GM18519 (cell line): ENCODE results near the gene ZNF333.

ENCODE experiments used
- ATAC-seq: cut with Tn5 transposase; IDR thresholded peaks from one replicate; pipeline ENCODE4 v1.9.1; 2021; ENCODE audit warnings: mild to moderate bottlenecking, moderate library complexity; ENCODE audit not compliant: unreplicated experiment, low FRiP score

The ZNF333 gene

GRCh38 chr19:14689598-14690503 is at the start of gene ZNF333:
ZNF333 (plus strand) TSS chr19:14690048; CDS start chr19:14693492, 3,444 bp downstream.
- peak; percentile 58 for ATAC-seq

GRCh38 chr19:14648506-14648905 is 41.3 kb upstream of the ZNF333 start:
- ATAC-seq: no peak

DNA sequence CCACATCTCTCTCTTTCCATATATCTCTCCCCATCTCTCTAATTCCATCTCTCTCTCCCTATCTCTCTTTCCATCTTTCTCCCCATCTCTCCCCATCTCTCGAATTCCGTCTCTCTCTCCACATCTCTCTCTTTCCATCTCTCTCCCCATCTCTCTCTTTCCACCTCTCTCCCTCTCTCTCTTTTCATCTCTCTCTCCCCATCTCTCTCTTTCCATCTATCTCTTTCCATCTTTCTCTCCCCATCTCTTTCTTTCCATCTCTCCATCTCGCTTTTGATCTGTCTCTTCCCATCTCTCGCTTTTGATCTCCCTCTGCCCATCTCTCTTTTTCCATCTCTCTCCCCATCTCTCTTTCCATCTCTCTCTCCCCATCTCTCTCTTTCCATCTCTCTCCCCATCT is 40.8 kb upstream of the ZNF333 start:
- ATAC-seq: no peak

GRCh38 chr19:14650161-14650560 is 39.7 kb upstream of the ZNF333 start:
- no peak for ATAC-seq

DNA sequence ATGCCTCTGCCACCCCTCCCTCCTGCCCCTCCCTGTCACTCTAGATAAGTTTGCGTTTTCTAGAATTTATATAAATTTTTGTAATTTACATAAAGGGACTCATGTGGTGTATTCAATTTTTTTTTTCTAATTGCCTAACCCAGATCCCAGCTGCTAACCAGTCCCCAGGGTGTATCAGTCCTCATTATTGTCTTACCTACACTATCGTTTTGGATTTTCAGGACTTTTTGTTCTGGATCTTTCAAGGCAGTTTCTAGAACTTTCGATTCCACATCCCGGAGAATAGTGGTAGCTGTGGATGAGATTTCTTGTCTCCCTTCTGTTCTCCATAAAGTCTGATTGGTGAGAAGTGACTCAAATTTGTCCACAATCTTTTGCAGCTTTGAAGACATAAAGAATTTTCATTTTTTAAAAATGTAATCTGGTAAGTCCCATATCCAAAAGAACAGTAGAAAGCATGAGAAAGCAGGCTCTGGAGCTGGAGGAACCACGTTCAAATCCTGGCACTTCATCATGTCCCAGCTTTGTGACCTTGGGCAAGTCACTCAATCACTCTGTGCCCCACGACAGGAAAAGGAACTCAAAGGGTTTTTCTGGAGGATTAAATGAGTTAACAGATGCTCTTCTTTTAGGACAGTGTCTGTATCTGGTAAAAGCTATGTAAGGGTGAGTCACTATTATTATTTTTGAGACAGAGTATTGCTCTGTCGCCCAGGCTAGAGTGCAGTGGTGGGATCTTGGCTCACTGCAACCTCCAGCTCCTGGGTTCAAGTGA is 34.9 kb upstream of the ZNF333 start:
- ATAC-seq: no peak

GRCh38 chr19:14655726-14656125 is 34.1 kb upstream of the ZNF333 start:
- no peak for ATAC-seq

DNA sequence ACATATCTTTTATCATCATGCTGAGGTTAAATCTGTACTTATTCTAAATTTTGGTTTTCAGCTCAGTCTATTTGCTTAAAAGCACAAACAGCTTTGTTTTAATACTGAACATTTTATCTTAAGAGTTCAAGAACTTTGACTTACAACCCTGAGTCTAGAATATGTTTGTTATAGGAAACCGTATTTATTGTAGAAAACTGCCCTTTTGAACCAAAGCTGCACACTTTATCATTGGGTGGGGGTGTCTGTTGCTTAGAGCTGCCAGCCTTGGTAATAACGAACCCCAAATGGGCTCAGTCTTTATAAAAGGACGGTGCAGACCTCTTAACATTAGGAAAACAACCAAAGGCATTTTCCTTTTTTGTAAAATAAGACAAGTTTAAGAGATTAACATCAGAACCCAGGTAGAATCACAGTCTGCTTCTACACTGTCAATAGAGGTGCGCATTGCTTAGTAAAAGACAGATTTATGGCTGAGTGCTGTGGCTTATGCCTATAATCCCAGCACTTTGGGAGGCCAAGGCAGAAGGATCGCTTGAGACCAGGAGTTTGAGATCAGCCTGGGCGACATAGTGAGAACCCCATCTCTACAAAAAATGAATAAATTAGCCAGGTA is 29.9 kb upstream of the ZNF333 start:
- ATAC-seq: no peak

DNA sequence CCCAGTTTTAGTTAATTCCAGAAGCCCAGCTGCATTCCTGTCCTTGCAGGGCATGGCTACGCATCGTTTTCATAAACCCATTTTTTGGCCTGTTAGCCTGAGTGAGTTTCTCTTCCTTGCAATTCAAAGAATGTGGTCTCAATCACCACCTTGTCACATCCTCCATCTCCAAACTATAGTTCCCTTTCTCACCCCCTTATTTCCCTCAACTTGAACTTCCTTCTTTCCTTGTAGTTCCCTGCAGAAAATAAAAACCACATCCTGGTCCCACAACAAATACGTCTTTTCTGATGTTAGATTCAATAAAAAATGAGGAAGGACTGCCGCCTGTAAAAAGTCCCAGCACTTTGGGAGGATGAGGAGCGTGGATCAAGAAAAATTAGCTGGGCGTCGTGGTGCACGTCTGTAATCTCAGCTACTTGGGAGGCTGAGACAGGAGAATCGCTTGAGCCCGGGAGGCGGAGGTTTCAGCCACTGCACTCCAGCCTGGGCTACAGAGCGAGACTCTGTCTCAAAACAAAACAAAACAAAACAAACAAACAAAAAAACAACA is 28.4 kb upstream of the ZNF333 start:
- ATAC-seq: no peak

DNA sequence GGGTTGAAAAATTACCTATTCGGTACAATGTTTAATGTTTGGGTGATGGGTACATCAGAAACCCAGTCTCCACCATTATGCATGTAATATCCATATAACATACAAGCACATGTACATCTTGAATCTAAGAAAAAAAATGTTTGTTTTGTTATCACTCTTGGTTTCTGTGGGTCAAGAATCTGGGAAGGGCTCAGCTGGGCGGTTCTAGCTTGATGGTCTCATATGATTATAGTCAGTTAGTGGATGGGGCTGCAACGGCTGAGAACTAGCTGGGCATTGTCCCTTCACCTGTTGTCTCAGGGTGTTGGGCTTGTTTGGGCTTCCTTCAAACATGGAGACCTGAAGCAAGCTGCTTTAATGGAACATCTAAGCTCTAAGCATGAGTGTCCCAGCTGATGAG is 19.9 kb upstream of the ZNF333 start:
- ATAC-seq: no peak

DNA sequence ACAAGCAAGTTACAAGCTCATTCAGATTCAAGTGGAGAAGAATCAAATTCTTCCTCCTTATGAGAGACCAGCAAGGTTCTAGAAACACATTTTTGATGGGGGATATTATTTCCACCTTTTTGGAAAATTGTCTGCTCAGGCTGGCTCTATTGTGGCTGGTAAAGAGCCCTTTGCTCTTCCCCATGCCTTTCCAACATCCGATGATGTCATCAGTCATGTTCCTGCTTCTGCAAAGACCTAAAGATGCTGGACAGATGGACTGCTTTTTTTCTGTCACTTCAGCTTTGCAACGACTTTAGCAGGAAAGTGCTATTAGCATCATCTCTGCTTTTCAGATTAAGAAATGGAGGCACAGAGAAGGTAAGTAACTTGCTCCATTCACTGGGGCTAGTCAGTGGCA is 19.4 kb upstream of the ZNF333 start:
- ATAC-seq: no peak

GRCh38 chr19:14672188-14672872 is 17.5 kb upstream of the ZNF333 start:
- ATAC-seq: no peak

DNA sequence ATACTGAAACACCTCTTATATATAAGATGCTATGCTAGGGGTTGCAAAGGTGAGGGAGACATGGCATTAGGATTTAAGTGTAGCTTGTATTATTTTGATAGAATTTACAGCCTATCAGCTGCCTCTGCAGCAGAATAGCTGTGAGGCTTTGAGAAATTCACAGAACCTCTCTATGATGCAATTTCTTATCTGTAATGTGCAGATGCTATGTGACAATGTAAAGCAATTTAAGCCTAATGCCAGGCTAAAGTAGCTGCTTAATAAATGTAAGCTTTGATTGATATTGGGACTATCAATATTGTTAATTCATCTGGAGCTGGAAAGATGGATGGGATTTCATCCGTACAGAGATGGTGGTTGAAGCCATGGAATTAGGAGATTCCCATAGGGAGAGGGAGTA is 16.8 kb upstream of the ZNF333 start:
- ATAC-seq: no peak

DNA sequence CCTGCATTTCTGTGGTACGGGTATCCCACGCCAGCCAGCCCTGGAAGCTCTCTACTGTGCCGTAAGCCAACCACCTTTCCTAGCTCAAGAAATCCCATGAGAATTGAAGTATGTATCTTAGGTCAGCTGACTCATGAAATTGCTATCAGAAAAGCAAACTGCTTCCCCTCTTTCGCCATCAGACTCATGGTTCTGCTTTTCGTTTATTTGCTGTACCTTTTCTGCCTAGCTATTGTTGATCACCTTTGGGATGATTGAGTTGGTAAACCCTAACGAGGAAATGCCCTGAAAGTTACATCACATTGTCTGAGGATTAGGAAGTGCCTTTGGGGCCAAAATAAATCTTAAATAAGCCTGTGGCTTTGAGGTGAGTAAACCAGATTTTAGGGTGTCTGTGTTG is 15.1 kb upstream of the ZNF333 start, which contains the start of gene ADGRE3:
Gene ADGRE3, minus strand, starts transcription at position 81 of the 400 bp plus-strand sequence. Its CDS starts 74 bp downstream, at position 7.
- no peak for ATAC-seq

GRCh38 chr19:14676762-14677161 is 13.1 kb upstream of the ZNF333 start:
- no peak for ATAC-seq

DNA sequence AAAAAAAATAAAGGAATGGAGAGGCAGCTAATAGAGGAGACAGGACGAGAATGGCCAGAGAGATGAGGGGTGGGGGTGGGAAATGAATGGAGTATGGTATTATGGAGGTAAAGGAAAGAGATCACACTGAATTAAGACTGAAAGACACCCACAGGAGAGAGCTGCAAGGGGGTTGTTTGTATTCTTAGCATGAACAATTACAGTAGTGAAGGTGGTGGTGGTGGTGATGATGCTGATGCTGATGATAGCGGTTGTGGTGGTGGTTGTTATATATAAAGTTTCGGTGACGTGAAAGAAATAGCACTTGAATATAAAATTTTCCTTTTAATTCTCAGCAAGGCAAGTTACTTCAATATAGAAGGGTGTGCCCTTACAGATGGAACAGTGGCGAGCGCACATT is 12.4 kb upstream of the ZNF333 start:
- ATAC-seq: no peak

GRCh38 chr19:14678199-14678598 is 11.6 kb upstream of the ZNF333 start:
- no peak for ATAC-seq

GRCh38 chr19:14682084-14682483 is 7.8 kb upstream of the ZNF333 start:
- no peak for ATAC-seq

DNA sequence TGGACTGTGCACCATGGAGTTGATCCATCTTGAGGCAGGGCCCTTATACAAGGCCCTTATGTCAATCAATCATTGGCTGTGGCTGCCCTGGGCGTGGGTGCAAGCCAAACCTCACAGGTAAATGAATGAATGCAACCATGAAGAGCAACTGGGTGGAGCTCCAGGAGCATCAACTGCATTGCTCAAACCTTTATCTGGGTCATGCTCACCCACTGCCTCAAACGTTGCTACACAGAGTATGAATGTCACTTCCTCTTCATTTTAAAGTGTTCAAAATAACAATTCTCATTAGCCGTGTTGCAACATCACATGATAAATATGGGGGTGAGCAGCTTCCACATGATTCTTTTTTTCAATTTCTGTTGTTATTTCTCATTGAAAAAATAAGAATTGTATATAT is 6.4 kb upstream of the ZNF333 start:
- ATAC-seq: no peak

DNA sequence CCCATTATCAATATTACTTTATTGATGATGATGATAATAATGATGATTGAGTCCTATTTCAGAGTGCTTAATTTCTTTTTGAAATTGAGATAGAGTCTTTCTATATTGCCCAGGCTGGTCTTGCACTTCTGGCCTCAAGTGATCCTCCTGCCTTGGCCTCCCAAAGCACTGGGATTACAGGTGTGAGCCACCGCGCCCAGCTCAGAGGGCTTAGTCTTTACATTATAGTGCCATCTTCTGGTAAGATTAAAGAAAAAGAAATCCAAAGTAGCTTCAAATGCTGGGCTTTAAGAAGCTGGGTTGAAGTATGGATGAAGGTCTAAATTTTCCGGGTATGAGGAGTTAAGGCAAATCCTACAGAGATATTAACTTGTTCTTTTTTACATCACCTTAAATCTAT is 3.4 kb upstream of the ZNF333 start:
- no peak for ATAC-seq

- ATAC-seq: no peak
These were observed 4.9 kb downstream of the ZNF333 start for GRCh38 chr19:14694641-14695266.
